CD4-positive, alpha-beta T cell treated with Interleukin-21 for 1 hour (primary cell): ENCODE data around the gene MCAT.
A peak's percentile ranks its signal among the peaks of the same experiment; 100 is the strongest.

Experiments used
- DNase-seq: peaks from one replicate; pipeline ENCODE4 v3.0.0-alpha.2; 2020

Gene MCAT

DNA sequence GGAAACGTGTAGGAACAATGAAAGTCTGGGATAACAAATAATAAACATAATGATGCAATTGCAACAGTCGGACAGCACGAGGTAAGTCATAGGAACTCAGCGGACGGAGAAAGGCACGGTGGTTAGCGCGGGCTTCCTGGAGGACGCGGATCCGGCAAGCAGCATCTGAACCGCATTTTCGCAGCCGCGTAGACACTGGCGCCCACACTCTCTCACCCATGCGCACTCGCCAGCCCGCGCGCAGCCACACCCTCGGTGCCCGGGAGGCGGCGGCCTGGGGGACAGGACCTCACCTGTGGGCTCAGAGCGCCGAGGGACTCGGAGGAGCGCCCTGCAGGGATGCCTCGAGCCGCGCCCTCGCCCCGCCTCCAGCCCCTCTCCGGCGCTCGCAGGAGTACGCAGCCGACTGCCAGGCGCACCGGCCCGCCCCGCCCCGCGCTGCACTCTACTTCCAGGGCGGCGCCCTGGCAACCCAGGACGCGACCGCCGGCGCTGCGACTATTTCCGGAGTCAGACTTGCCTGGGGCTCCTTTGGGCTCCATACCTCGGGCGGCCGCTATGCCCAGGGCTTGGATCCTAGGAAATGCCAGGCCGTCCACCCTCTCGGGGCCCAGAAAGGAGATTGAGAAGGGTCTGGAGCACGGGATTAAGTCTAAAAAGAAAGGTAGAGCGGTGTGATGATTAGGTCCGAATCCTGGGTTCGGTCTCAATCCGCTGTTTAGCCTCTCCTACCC, 54.0 kb downstream of the MCAT start, which contains the start of gene TTLL1:
Gene TTLL1, minus strand, starts transcription at position 408 of the 734 bp plus-strand sequence. CDS start 13,805 bp downstream, outside the sequence.
- DNase-seq, result peak; percentile 87

DNA sequence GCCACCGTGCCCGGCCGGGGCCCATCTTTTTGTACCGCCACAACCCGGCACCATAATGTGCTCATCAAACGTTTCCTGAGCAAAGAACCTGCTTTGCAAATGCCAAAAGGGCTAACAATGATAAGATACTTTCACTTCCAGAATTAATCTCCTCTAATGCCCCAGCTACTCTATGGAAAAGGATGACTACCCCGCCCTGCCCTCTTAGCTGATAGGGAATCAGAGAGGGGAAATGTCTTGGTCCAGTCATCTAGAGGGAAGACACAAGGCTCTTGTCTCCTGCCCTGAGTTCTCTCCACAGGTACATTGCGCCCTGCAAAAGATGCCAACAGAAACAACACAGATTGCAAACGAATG, 54.6 kb downstream of the MCAT start:
- no peak for DNase-seq

DNA sequence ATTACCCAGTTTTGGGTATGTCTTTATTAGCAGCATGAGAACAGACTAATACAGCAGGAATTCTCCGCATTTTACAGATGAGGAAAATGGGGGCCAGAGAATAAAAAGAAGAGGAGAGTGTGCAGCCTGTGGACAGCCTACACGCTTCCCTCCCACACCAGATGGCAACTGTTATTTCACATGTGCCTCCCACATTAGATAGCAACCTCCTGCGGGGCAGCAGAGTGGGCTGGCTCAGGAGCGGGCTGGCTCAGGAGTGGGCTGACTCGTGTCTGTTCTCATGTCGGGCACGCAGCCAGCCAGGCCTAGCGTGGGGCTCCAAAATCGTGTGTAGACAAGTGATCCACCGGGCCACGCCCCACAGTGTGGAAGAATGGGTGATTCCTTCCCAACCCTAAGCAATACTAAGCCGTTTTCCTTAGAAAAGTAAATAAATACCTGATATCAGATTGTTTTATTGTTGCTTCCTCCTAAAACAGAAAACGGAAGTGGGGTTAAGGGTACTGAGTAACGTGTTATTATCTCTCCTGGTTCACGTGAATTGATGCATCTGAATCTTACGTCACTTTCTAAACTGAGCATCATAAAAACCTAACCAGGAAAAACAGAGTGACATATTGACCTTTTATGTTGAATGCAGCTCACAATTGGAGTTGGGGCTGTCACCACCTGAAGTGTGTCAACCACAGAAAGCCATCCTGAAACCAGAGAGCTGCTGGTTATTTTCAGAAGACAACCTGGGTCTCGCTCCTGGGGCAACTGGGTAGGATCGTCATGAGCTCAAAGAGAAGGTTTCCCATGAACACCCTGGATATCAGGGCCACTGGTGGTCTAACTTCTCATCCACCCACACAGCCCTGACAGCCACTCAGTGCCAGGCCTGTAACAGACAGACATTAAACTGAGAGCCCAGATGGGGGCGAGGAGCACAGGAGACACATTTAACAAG, 57.3 kb downstream of the MCAT start:
- DNase-seq, result peak; percentile 41
